HG02798 (cell line): ENCODE results near the gene TMEM170A.
"Not testable (repeated sequence)": the region's sequence is repeated elsewhere in the genome, so short reads cannot be mapped to it uniquely, and the experiment has no call there.

Experiments
- ATAC-seq: cut with Tn5 transposase; IDR thresholded peaks from one replicate; pipeline ENCODE4 v1.9.1; 2021; ENCODE audit warnings: mild to moderate bottlenecking; ENCODE audit not compliant: unreplicated experiment, poor library complexity

The TMEM170A gene

DNA sequence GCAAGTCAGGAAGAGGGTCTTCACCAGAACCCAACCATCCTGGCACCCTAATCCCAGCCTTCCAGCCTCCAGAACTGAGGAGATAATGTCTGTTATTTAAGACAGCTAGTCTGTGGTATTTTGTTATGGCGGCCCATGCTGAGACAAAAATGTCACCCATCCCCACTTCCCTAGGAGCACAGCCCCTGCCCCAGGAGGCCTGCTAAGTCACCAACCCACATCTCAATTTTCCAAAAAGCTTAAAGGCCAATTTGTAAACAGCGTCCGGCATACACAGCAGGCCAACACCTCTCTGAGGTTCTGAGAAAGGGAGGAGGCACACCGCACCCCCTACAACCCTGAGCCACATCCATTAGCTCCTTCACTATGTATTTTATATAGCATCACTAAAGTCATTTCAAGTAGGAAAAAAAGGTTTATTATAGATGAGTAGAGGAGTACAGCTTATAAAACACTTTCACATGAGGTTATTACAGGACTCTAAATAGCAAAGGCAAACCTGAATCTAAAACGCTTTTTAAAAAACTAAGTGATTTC, 6.9 kb downstream of the TMEM170A start:
- ATAC-seq: no peak

DNA sequence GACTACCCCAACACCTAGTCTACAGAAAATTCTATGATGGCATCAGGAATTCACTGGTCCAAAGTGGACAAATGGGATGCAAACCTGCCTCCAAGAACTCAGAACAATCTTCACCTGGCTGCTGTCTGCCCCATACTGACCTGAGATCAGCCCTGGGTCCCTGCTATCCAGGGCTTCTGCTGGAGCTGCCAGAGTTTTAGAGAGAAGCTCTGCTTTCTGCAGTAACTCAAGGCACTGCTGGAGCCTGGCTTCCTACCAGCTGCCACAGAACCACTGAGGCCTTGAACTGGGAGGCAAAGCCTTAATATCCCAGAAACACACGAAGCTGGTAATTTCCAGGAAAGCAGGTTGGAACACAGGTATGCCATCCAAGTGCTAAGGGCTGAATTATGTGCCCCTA, 7.5 kb downstream of the TMEM170A start:
- ATAC-seq: no peak

DNA sequence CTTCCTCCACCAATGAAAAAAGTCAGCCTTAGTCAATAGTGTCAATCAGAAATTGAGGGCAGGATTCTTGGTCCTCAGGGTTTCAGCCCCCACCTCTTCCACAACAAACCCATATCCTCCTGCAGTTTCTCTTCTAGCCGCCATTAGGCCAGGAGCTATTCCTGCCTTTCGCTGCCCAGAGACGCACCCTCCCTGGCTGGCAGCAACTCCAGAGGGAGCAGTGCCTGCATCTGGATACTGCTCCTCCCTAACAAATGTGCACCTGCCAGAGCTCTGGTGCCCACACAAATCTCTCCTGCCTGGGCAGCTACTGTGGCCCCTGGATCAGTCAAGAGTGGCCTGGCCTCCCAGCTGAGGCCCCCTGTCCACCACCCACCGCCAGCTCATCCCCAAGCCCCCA, 8.0 kb downstream of the TMEM170A start:
- ATAC-seq: not testable (repeated sequence)

DNA sequence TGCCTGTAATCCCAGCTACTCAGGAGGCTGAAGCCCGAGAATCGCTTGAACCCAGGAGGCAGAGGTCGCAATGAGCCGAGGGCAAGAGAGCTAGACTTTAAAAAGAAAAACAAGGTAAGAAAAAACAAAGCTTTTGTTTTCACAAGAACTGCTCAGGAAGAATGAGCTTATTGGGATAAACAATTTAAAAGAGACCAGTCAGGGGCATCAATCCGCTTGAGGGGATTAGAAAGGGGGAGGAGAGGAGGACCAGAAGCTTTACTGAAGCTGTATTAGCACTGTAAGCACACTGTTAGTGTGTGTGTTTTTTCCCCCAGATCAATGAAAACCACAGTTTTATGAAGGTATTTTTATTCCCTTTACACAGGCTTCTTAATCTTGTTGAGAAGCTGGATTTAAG, 8.8 kb downstream of the TMEM170A start:
- no peak for ATAC-seq

DNA sequence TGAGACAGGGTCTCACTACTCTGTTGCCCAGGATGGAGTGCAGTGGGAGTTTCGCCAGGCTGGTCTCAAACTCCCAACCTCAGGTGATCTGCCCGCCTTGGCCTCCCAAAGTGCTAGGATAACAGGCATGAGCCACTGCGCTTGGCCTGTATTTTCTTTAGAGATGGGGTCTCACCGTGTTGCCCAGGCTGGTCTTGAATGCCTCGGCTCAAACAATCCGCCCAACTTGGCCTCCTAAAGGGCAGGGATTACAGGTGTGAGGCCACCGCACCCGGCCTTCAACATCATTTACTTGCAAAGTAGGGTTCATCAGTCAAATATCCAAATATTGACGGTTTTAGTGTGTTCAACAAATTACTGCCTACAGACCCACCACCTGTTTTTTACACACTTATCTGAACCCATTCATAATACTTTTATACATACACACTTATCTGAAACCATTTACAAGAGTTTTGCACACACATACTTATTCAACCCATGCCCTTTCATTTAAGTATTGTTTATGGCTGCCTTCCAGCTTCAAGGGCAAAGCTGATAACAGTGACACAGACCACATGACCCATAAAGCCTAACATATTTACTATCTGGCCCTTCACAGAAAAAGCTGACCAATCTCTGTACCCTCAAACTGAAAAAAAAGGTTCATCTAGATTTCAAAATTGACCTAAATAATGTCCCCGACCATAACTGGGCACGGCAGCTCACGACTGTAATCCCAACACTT, 11.9 kb downstream of the TMEM170A start:
- ATAC-seq: no peak

DNA sequence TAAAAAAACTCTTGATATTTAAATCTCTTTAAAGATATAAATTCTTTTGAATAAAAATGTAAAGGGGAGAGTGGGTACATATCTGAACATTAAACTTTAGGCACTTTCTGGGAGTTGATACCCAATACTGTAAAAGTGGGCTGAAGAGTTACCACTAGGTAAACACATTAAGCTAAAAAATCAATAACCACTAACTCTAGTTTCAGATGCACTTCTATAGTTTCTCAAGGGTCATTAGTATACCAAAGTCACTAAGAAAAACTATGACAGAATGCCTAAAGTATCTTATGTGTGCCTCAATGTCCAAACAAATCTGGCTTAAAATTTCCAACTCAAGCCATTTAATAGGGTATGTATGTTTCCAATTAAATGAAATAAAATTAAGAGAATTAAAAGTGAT, 18.1 kb downstream of the TMEM170A start:
- ATAC-seq: no peak

DNA sequence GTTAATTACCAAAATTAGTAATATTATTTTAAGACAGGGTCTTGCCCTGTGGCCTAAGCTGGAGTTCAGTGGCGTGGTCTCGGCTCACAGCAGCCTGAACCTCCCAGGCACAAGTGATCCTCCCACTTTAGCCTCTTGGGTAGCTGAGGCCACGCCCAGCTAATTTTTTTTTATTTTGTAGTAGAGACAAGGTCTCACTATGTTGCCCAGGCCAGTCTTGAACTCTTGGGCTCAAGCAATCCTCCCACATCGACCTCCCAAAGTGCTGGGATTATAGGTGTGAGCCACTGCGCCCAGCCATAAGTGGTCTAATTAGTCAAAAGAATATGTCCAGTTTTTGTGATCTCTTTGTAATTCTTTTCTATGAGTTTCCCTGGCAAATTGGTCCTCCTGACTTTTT, 19.2 kb downstream of the TMEM170A start:
- no peak for ATAC-seq

DNA sequence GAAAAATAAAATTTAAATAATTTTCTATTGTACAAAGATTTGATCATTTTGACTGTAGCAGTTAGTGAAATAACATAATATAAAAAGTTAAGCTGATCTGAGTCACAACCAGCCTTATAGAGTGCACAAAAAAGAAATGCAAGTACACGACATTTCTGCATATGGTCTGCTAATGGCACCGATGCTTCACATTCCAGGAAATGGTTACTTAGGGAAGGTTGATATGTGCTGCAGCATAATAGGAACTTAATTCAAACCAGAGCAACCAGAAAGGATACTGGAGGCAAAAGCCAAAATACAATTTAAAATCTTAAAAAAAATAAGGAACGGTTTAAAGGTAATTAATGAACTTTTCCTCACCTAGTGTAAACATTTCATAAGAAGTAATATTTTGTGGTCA, 21.2 kb downstream of the TMEM170A start:
- ATAC-seq: no peak

DNA sequence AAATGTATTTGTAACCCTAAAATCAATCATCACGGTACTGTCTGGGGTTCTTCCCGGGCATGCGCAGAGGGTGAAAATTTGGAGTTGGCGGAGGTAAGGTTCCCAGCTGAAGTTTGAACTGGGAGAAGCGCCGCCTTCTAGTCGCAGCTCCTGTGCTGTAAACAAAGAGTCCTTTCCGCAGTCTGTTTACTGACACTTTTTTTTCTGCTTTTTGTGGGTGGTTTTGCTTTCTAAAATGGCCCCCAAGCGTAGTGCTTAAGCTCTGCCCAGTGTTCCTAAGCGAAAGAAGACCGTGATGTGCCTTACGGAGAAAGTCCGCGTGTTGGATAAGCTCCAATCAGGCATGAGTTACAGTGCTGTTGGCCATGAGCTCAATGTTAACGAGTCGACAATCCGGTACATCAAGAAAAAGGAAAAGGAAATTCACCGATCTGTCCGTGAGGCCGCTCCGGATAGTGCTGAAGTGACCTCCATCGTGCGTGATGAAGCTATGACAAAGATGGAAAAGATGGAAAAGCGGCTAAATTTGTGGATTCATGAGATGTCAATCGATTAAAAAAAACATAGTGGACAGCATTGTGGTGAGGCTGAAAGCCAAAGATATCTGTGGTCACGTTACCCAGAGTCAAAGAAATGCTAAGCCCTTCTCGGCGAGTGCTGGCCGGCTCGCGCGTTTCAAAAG, 30.6 kb downstream of the TMEM170A start:
- ATAC-seq: peak; percentile 75

DNA sequence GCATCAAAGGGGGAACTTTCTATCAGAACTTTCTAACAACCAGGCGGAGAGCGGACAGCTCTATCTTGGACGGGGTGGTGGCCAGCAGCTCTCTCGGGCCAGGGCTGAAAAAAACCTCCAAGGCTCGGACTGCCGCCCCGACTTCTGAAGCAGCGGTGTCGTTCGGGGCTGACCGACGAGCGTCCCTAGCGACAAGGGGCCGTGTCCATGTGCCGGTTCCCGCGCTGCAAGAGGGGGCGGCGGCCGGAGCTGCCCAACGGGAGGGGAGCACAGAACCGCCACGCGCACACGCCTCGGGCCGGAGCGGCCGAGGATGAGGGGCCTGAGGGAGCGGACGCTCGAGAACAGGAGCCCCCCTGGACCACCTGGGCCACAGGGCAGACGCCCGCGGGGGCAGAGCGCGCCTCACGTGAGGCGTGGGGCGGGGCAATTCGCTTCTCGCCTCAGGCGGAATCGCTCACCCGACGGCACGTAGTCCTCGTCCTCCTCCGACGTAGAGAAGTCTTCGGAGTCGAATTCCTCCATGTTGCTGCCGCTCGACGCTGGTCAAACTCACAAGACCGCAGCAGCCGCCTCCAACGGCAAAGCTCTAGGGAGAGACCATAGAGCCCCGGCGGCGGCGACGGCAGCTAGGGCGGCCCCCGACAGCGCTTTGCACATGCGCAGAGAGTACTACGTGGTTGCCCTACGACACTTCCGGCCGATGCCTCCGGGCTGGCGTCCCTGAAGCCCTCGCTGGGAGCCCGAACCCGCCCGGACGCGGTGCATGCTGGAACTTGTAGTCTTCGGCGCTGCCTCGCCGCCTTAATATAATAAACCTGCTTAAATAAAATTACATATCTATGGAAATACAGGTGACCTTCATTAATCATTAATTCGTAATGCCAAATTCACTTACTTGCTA, 31.4 kb downstream of the TMEM170A start, which contains the start of gene CFDP1:
Gene CFDP1, minus strand, starts transcription at position 676 of the 904 bp plus-strand sequence. Its CDS starts 151 bp downstream, at position 525.
- peak; percentile 95 for ATAC-seq

DNA sequence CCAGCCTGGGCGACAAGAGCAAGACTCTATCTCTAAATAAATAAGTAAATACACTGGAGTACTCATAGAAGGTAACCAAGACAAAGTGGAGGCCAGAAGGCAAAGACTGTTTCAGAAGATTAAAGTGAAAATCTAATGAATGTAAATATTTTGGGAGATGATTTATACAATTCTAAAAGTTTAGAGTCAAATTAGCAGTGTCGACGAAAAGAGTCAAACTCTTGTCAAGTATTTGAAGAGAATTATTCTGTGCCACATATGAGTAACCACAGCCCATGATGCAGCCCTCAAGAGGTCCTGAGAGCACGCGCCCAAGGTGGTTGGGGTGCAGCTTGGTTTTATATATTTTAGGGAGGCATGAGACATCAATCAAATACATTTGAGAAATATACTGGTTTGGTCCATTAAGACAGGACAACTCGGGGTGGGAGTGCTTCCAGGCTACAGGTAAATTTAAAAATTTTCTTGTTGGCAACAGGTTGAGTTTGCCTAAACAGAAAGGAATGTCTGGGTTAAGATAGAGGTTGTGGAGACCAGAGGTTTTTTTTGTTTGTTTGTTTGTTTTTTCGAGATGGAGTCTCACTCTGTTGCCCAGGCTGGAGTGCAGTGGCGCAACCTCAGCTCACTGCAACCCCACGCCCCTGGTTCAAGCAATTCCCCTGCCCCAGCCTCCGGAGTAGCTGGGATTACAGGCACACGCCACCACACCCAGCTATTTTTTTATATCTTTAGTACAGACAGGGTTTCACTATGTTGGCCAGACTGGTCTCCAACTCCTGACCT, 34.7 kb downstream of the TMEM170A start:
- ATAC-seq: no peak

DNA sequence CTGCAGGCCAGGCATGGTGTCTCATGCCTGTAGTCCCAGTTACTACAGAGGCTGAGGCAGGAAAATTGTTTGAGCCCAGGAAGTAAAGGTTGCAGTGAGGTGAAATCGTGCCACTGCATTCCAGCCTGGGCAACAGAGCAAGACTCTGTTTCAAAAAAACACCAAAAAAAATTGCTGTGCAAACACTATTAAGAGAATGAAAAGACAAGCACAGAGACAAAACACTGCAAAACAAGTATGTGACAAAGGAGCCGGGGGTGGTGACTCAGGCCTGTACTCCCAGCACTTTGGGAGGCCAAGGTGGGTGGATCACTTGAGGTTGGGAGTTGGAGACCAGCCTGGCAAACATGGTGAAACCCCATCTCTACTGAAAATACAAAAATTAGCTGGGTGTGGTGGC, 38.0 kb downstream of the TMEM170A start:
- not testable (repeated sequence) for ATAC-seq

DNA sequence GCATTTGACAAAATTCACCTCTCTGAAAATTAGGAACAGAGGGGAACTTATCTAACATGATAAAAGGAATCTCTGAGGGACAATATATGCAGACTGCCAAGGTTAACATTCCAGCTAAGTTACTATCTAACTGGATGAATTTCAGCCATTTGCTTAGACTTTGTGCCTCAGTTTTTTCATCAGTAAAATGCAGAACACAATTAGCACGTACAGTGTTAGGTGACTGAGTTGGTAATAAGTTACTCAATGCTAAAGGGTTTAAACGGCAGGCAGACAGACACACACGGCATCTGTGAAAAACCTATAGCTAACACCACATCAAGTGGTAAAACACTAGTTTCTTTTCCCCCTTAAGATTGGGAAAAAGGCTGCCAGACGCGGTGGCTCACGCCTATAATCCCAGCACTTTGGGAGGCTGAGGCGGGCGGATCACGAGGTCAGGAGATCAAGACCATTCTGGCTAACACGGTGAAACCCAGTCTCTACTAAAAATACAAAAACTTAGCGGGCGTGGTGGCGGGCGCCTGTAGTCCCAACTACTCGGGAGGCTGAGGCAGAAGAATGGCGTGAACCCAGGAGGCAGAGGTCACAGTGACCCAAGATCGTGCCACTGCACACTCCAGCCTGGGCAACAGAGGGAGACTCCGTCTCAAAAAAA, 40.3 kb downstream of the TMEM170A start:
- not testable (repeated sequence) for ATAC-seq

DNA sequence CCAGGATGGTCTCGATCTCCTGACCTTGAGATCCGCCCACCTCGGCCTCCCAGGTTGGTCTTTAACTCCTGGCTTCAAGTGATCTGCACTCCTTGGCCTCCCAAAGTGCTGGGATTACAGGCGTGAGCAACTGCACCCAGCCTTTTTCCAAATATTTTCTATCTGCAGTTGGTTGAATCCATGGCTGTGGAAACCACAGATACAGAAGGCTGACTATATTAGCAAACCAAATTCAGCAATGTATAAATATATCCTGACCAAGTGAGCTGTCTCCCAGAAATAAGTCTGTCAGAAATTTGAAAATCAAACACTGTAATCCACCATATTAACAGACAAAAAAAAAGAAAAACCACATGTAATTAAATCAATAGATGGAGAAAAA, 40.8 kb downstream of the TMEM170A start:
- ATAC-seq: no peak

DNA sequence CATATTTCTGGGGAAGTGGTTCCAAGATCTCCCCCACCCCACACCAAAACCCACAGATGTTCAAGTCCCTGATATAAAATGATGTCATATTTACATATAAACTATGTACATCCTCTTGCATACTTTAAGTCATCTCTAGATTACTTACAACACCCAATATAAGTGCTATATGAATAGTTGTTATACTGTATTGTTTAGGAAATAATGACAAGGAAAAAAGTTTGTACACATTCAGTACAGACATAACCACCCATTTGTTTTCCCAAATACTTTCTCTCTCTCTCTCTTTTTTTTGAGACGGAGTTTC, 42.7 kb downstream of the TMEM170A start:
- no peak for ATAC-seq

DNA sequence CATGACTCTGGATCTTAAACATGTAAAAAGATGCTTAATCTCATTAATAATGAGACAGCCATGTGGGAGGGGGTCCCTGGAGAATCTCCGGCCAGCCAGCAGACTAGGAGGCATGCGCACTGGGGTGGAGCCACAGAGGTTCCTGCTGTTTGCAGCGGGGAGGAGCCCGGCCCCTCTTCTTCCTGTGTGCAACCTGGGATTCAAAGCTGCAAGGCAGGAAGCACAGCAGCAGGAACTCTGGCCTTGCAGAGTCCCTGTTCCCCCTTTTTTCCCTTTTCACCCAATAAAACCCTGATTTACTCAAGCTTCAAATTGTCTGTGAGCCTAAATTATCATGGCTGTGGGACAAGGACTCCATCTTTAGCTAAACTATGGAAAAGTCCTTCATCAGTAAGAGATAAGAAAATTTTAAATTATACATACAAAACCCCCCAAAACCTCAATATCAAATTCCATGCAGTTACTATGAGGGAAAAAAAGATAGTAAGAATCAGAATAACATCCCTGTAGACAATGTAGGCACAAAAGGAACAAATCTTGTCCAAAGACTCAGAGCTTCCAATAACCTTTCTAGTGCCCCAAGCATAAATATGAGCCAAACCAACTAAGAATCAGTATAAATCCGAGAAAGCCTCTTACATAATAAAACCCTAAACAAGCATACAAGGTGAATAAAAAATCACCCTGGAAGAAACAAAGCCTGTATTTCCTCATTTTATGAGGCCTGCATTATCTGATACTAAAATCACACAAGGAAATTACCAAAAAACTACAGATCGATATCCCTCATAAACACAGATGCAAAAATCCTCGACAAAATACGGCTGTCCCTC, 43.3 kb downstream of the TMEM170A start:
- ATAC-seq: peak; percentile 79

DNA sequence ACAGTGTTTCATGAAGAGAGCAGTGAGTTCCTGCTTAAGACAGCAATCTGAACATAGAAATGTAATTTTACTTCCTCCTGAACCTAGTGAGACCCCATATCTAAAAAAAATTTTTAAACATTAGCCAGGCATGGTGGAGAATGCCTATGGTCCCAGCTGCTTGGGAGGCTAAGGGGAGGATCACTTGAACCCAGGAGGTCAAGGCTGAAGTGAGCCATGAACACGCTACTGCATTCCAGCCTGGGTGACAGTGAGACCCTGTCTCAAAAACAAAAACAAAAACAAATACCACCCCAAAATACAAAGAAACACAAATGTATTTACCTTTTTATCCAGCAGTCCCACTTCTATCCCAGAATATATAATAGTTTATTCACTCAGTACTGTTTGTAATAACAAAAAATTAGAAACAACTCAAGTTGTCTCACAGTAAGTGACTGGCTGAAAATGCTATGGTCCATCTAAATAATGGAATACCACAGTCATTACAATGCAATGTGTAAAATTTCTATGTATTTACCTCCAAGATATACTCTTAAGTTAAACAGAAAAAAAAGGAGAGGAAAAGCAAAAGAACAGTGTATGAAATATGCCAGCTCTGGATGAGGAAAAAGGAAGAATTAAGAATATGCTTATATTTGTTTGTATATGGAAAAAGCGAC, 47.5 kb downstream of the TMEM170A start:
- ATAC-seq: no peak
